Fibroblast of lung (primary cell): Measurements from ENCODE around the gene PKD2L2. TPM values are rescaled to one million over a fixed set of nuclear protein-coding genes. Genes with fewer than 3 reads are reported as not detected.

ENCODE experiments used
- DNase-seq, 2 donors: peaks; one replicate each; pipeline versions ENCODE4 v3.0.0 to v3.0.0-alpha.2; 2010; ENCODE audit warnings: low read depth in 2 of 2
- H2AFZ ChIP-seq: 2 replicates; pipeline ENCODE4 v1.5.1; 2012; ENCODE audit warnings: low read length, control low read depth, inconsistent platforms
- H3K27ac ChIP-seq: 2 replicates; pipeline ENCODE4 v1.5.1; 2011; ENCODE audit warnings: low read length, control low read depth; ENCODE audit not compliant: insufficient read depth
- H3K27me3 ChIP-seq: 2 replicates; pipeline ENCODE4 v1.5.1; 2011; ENCODE audit warnings: mild to moderate bottlenecking, low read length; ENCODE audit not compliant: control insufficient read depth, insufficient read depth
- H3K36me3 ChIP-seq: 2 replicates; pipeline ENCODE4 v1.5.1; 2011; ENCODE audit warnings: low read length; ENCODE audit not compliant: control insufficient read depth, insufficient read depth
- H3K4me1 ChIP-seq: 2 replicates; pipeline ENCODE4 v1.5.1; 2011; ENCODE audit warnings: low read length; ENCODE audit not compliant: control insufficient read depth, insufficient read depth; ENCODE audit errors: extremely low read depth
- H3K4me2 ChIP-seq: 2 replicates; pipeline ENCODE4 v1.5.1; 2011; ENCODE audit warnings: low read length, control low read depth; ENCODE audit not compliant: insufficient read depth; ENCODE audit errors: extremely low read depth
- H3K4me3 ChIP-seq, 4 experiments: fragments of 200-600 bp in 1 of 4; sonication (generic) in 1 of 4; replicated peaks in 1 of 4; 2 replicates each; pipeline ENCODE4 v1.5.1; 2011 to 2016; ENCODE audit warnings: low read length in 4 of 4, low read depth in 3 of 4, mild to moderate bottlenecking in 3 of 4, control low read depth in 2 of 4, inconsistent platforms in 1 of 4, mixed read lengths in 1 of 4; ENCODE audit not compliant: insufficient read depth in 1 of 4; ENCODE audit errors: control extremely low read depth in 1 of 4
- H3K79me2 ChIP-seq: 2 replicates; pipeline ENCODE4 v1.5.1; 2012; ENCODE audit warnings: mild to moderate bottlenecking, low read length, inconsistent platforms; ENCODE audit not compliant: control insufficient read depth, insufficient read depth
- H3K9ac ChIP-seq: 2 replicates; pipeline ENCODE4 v1.5.1; 2011; ENCODE audit warnings: mild to moderate bottlenecking, low read length, control low read depth; ENCODE audit not compliant: insufficient read depth
- H3K9me3 ChIP-seq: 2 replicates; pipeline ENCODE4 v1.5.1; 2012; ENCODE audit warnings: low read depth, low read length; ENCODE audit not compliant: control insufficient read depth, insufficient read depth
- H4K20me1 ChIP-seq: 2 replicates; pipeline ENCODE4 v1.5.1; 2011; ENCODE audit warnings: low read length; ENCODE audit not compliant: control insufficient read depth, insufficient read depth; ENCODE audit errors: extremely low read depth
- CTCF ChIP-seq, 2 donors: IDR thresholded peaks in 1 of 2; conservative IDR thresholded peaks in 1 of 2; 1 replicate in 1 of 2; 2 replicates in 1 of 2; pipeline ENCODE4 v1.5.1; 2011 to 2012; ENCODE audit warnings: low read length in 2 of 2, control low read depth in 1 of 2, inconsistent platforms in 1 of 2, low read depth in 1 of 2, mild to moderate bottlenecking in 1 of 2
- EZH2 ChIP-seq: IDR thresholded peaks from 2 replicates; pipeline ENCODE4 v1.5.1; 2012; ENCODE audit warnings: low read length, control low read depth, mild to moderate bottlenecking; ENCODE audit errors: missing control alignments
- polyA minus RNA-seq: library from RNA; depleted of rRNA, polyadenylated mRNA; stranded (reverse); fragments of >200 nt; gene quantifications from 2 replicates; pipeline ENCODE4 v1.2.3, GENCODE V29; 2011; ENCODE audit warnings: low replicate concordance
- polyA plus RNA-seq, 2 donors: library from polyadenylated mRNA; depleted of rRNA in 1 of 2; stranded (reverse) in 1 of 2; unstranded in 1 of 2; fragments of >200 nt; gene quantifications; 2 replicates each; pipeline ENCODE4 v1.2.1, GENCODE V29; 2011 to 2012; ENCODE audit warnings: missing spikeins in 1 of 2
- total RNA-seq: library from RNA; depleted of rRNA; stranded (reverse); fragments of >200 nt; gene quantifications from 2 replicates; pipeline ENCODE4 v1.2.1, GENCODE V29; 2014

Gene PKD2L2
- total RNA-seq = 0.26 TPM in 1 of 2 replicates, not detected in the other
- polyA plus RNA-seq = not detected in 2 replicates
- not detected in 2 replicates for polyA plus RNA-seq (2012)
- not detected in 2 replicates for polyA minus RNA-seq

GRCh38 chr5:137888863-137889759 is at the start of gene PKD2L2:
Gene PKD2L2, plus strand, starts transcription at chr5:137889457. Its CDS starts 35 bp downstream, at chr5:137889492.
- peak within 1 kb of the TSS; percentile 65 for H3K27ac ChIP-seq
- peak within 1 kb of the TSS; percentile 40 to 59 (median 54) for H3K4me3 ChIP-seq
- peak within 1 kb of the TSS; percentile 87 for H3K4me2 ChIP-seq
- peak within 1 kb of the TSS; percentile 90 for H2AFZ ChIP-seq
- no peaks in the 10 kb centered on the region for H3K27me3 ChIP-seq
- TF ChIP-seq EZH2 = no peak
- TF ChIP-seq CTCF (conservative IDR thresholded peaks at IDR 0.05 in 1 of 2, IDR thresholded peaks at IDR 0.05 in 1 of 2; ENCODE audit: low read depth in 1 of 2, low read length in 2 of 2) = peak in 1 of 2 donors; percentile 7
- H3K9me3 ChIP-seq = no peaks in the 10 kb centered on the region
- H3K79me2 ChIP-seq = no peaks in the 10 kb centered on the region
- H3K4me1 ChIP-seq = no peaks in the 10 kb centered on the region
- H3K9ac ChIP-seq = peak within 1 kb of the TSS; percentile 41
- peak; percentile 88 to 90 for DNase-seq
- H3K36me3 ChIP-seq = no peaks in the 10 kb centered on the region
- no peaks in the 10 kb centered on the region for H4K20me1 ChIP-seq

DNA sequence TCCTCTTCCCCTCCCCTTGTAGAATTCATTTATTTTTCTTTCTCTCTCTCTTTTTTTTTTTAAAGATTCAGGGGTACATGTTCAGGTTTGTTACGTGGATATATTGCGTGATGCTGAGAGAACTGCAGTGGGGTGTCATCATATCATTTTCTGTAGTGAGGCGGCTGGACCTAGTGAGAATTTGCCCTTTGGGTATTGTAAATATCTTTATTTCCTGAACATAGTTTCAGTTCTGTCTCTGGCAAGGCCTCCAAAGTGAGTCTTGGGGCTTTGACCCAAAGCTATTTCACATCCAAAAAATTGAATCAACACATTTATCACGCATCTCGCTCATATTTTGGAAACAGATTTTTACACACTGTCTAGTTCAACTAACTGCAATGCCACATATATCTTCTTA is 47.0 kb upstream of the PKD2L2 start:
- Histone ChIP-seq H3K36me3 (no peaks in the 10 kb centered on the region), H3K4me1 (no peaks in the 10 kb centered on the region), H3K9me3 (no peaks in the 10 kb centered on the region), H3K4me3 (no peak overlapping the region), H3K27me3 (no peaks in the 10 kb centered on the region), H3K9ac (no peak overlapping the region), H3K79me2 (no peaks in the 10 kb centered on the region), H3K4me2 (no peak overlapping the region), H4K20me1 (no peaks in the 10 kb centered on the region), H3K27ac (no peak overlapping the region), H2AFZ (no peak overlapping the region)
- TF ChIP-seq EZH2 (no peak), CTCF (conservative IDR thresholded peaks at IDR 0.05 in 1 of 2, IDR thresholded peaks at IDR 0.05 in 1 of 2; ENCODE audit: low read depth in 1 of 2, low read length in 2 of 2) (no peak)
- DNase-seq = no peak

DNA sequence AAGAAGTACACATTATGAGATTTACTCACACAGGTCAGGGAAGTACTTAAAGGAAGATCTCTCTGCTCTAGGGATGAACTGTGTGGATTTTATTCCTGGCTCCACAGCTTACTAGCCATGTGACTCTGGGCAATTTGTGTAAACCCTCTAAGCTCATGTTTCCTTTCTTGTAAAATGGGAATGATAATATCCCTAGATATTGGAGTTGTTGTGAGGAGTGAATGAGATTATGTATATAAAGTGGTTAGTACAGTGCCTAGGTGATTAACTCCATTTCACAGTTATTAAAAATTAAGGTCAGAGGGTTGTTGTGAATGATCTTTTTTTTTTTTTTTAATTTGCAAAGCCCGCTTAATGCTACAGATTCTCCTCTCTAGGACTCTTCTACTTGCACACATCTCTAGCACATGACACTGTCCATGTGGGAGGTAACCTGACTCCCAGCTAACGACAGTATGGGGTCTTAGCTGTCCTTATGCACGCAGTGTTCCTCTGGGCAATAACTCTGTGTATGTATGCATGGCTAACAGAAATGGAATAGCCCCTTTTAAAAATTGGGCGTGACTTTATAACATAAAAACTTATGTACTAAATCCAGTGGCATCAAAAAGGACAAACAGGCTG is 45.5 kb upstream of the PKD2L2 start:
- DNase-seq = no peak
- H2AFZ ChIP-seq = no peak overlapping the region
- no peaks in the 10 kb centered on the region for H3K4me1 ChIP-seq
- H3K79me2 ChIP-seq = no peaks in the 10 kb centered on the region
- no peaks in the 10 kb centered on the region for H4K20me1 ChIP-seq
- no peaks in the 10 kb centered on the region for H3K27me3 ChIP-seq
- no peak overlapping the region for H3K9ac ChIP-seq
- H3K36me3 ChIP-seq = no peaks in the 10 kb centered on the region
- no peaks in the 10 kb centered on the region for H3K9me3 ChIP-seq
- H3K4me2 ChIP-seq = no peak overlapping the region
- H3K27ac ChIP-seq = no peak overlapping the region
- TF ChIP-seq CTCF (conservative IDR thresholded peaks at IDR 0.05 in 1 of 2, IDR thresholded peaks at IDR 0.05 in 1 of 2; ENCODE audit: low read depth in 1 of 2, low read length in 2 of 2) = no peak
- H3K4me3 ChIP-seq = no peak overlapping the region
